ENCODE measurements around the gene UBE4B. TPM values are rescaled to one million over a fixed set of nuclear protein-coding genes. Genes with fewer than 3 reads are reported as not detected.

UBE4B gene
- total and polyA plus RNA-seq, 9 of the 15 experiments (the other 6 are each of a cell fraction or from before 2014, with no cell fraction given), result 11.7 to 73.7 (median 40.1) TPM

DNA sequence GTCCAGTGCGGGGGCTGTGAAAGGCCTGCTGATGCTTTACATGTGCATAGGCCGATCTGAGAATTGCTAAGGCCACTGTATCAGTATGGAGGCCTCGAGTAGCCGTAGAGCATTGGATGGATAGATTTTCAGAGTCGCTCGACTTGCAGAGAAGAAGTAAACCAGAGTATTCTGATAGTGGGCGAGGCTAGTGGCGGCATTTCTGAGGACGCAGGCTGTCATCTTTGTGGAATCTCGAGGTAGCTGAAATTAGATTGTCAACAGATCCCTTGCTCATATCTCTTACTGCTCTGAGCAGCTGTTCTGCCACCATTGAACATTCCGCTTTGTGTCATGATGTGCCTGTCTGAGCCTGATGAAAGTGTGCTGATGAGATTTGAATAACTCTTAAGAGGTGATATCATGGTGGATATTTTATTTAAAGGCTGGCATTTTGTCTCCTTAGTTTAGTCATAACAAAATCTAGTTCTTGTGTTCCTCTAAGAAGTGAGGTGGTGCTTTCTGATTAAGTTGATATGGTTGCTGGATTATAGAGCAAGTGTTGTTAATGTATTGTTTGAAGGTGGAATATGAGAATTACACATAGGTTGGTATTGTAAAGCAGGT, 179.2 kb downstream of the UBE4B start (continued):
- TF ChIP-seq, protein P1, sequence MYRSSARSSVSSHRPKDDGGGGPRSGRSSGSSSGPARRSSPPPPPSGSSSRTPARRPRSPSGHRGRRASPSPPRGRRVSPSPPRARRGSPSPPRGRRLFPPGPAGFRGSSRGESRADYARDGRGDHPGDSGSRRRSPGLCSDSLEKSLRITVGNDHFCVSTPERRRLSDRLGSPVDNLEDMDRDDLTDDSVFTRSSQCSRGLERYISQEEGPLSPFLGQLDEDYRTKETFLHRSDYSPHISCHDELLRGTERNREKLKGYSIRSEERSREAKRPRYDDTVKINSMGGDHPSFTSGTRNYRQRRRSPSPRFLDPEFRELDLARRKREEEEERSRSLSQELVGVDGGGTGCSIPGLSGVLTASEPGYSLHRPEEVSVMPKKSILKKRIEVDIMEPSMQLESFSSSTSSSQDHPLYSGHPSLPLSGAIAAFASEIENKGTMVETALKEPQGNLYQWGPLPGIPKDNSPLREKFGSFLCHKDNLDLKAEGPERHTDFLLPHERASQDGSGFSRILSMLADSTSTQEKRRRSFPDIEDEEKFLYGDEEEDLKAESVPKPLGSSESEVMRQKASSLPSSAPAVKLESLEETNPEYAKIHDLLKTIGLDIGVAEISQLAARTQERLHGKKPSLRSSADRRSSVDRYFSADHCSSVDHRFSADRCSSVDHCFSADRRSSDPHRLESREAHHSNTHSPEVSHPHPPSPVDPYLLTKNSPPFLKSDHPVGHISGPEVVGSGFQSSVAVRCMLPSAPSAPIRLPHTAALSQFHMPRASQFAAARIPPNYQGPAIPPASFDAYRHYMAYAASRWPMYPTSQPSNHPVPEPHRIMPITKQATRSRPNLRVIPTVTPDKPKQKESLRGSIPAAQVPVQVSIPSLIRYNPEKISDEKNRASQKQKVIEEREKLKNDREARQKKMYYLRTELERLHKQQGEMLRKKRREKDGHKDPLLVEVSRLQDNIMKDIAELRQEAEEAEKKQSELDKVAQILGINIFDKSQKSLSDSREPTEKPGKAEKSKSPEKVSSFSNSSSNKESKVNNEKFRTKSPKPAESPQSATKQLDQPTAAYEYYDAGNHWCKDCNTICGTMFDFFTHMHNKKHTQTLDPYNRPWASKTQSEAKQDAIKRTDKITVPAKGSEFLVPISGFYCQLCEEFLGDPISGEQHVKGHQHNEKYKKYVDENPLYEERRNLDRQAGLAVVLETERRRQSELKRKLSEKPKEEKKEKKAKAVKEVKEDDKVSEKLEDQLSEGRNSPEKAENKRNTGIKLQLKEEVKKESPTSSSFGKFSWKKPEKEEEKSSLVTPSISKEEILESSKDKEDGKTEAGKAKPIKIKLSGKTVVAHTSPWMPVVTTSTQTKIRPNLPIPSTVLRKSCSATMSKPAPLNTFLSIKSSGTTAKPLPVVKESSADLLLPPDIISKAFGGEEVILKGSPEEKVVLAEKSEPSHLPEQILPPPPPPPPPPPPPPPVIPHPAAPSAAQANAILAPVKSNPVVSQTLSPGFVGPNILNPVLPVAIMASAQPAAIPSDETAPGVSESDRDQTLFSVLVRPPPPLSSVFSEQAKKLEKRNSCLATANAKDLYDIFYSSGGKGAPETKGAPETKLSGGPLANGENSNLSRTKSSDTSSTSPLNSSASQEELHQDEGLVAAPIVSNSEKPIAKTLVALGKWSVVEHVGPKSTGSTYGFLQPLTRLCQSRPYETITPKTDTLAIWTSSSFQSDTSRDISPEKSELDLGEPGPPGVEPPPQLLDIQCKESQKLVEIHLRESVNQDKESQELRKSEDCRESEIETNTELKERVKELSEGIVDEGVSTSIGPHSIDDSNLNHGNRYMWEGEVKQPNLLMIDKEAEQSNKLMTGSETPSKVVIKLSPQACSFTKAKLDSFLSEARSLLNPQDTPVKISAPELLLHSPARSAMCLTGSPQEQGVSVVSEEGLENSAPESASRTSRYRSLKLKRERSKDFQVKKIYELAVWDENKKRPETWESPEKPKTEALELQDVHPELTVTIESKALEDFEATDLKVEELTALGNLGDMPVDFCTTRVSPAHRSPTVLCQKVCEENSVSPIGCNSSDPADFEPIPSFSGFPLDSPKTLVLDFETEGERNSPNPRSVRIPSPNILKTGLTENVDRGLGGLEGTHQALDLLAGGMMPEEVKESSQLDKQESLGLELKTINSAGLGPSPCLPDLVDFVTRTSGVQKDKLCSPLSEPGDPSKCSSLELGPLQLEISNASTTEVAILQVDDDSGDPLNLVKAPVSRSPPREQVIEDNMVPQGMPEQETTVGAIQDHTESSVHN (IDR thresholded peaks at IDR 0.05; ENCODE audit: borderline replicate concordance in 1 of 2, low read depth in 1 of 2), result no peak
- no peak for TF ChIP-seq RFX7 (CRISPR knock-in tag; IDR thresholded peaks at IDR 0.05)
- TF ChIP-seq TOE1 (IDR thresholded peaks at IDR 0.05; ENCODE audit: borderline replicate concordance), result no peak
- TF ChIP-seq TOE1 (CRISPR knock-in tag; IDR thresholded peaks at IDR 0.05; ENCODE audit: borderline replicate concordance, low read depth), result no peak
- TF ChIP-seq, protein P2, sequence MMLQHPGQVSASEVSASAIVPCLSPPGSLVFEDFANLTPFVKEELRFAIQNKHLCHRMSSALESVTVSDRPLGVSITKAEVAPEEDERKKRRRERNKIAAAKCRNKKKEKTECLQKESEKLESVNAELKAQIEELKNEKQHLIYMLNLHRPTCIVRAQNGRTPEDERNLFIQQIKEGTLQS (IDR thresholded peaks at IDR 0.05), result no peak
- TF ChIP-seq, protein P2 (CRISPR knock-in tag; conservative IDR thresholded peaks at IDR 0.05), result no peak
- no peak for TF ChIP-seq NCOA6 (IDR thresholded peaks at IDR 0.05)
- TF ChIP-seq NCOA2 (IDR thresholded peaks at IDR 0.05; ENCODE audit: partially characterized antibody in 2 of 2), result no peak
- TF ChIP-seq, protein P3, sequence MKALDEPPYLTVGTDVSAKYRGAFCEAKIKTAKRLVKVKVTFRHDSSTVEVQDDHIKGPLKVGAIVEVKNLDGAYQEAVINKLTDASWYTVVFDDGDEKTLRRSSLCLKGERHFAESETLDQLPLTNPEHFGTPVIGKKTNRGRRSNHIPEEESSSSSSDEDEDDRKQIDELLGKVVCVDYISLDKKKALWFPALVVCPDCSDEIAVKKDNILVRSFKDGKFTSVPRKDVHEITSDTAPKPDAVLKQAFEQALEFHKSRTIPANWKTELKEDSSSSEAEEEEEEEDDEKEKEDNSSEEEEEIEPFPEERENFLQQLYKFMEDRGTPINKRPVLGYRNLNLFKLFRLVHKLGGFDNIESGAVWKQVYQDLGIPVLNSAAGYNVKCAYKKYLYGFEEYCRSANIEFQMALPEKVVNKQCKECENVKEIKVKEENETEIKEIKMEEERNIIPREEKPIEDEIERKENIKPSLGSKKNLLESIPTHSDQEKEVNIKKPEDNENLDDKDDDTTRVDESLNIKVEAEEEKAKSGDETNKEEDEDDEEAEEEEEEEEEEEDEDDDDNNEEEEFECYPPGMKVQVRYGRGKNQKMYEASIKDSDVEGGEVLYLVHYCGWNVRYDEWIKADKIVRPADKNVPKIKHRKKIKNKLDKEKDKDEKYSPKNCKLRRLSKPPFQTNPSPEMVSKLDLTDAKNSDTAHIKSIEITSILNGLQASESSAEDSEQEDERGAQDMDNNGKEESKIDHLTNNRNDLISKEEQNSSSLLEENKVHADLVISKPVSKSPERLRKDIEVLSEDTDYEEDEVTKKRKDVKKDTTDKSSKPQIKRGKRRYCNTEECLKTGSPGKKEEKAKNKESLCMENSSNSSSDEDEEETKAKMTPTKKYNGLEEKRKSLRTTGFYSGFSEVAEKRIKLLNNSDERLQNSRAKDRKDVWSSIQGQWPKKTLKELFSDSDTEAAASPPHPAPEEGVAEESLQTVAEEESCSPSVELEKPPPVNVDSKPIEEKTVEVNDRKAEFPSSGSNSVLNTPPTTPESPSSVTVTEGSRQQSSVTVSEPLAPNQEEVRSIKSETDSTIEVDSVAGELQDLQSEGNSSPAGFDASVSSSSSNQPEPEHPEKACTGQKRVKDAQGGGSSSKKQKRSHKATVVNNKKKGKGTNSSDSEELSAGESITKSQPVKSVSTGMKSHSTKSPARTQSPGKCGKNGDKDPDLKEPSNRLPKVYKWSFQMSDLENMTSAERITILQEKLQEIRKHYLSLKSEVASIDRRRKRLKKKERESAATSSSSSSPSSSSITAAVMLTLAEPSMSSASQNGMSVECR (CRISPR knock-in tag; IDR thresholded peaks at IDR 0.05), result no peak
- no peak for TF ChIP-seq PHTF2 (CRISPR knock-in tag; IDR thresholded peaks at IDR 0.05)
- TF ChIP-seq, protein P4, sequence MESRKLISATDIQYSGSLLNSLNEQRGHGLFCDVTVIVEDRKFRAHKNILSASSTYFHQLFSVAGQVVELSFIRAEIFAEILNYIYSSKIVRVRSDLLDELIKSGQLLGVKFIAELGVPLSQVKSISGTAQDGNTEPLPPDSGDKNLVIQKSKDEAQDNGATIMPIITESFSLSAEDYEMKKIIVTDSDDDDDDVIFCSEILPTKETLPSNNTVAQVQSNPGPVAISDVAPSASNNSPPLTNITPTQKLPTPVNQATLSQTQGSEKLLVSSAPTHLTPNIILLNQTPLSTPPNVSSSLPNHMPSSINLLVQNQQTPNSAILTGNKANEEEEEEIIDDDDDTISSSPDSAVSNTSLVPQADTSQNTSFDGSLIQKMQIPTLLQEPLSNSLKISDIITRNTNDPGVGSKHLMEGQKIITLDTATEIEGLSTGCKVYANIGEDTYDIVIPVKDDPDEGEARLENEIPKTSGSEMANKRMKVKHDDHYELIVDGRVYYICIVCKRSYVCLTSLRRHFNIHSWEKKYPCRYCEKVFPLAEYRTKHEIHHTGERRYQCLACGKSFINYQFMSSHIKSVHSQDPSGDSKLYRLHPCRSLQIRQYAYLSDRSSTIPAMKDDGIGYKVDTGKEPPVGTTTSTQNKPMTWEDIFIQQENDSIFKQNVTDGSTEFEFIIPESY (CRISPR knock-in tag; IDR thresholded peaks at IDR 0.05), result no peak
- no peak for TF ChIP-seq COPS2 (conservative IDR thresholded peaks at IDR 0.05)

All from K562 (cell line).